HG02840 (cell line): ENCODE results near the gene GNAO1.

Experiments used
- ATAC-seq: cut with Tn5 transposase; IDR thresholded peaks from one replicate; pipeline ENCODE4 v1.9.1; 2021; ENCODE audit warnings: mild to moderate bottlenecking, moderate library complexity, moderate number of reproducible peaks; ENCODE audit not compliant: unreplicated experiment, low FRiP score

The GNAO1 gene

GRCh38 chr16:56355786-56356275 lies 164.5 kb downstream of the GNAO1 start:
- ATAC-seq = no peak

GRCh38 chr16:56356276-56357240 lies 165.3 kb downstream of the GNAO1 start:
- peak; percentile 69 for ATAC-seq

- ATAC-seq = no peak
Measured at GRCh38 chr16:56357241-56357764, 166.0 kb downstream of the GNAO1 start.

GRCh38 chr16:56357765-56358322 lies 166.6 kb downstream of the GNAO1 start:
- no peak for ATAC-seq

- no peak for ATAC-seq
Measured at GRCh38 chr16:56360117-56361008, 169.1 kb downstream of the GNAO1 start.

- ATAC-seq = no peak
Measured at GRCh38 chr16:56362057-56362655, 170.9 kb downstream of the GNAO1 start.

- ATAC-seq = no peak
Measured at GRCh38 chr16:56362706-56363105, 171.4 kb downstream of the GNAO1 start.

GRCh38 chr16:56363181-56363716 lies 172.0 kb downstream of the GNAO1 start:
- no peak for ATAC-seq

- no peak for ATAC-seq
Measured at GRCh38 chr16:56363781-56364565, 172.7 kb downstream of the GNAO1 start.

- no peak for ATAC-seq
Measured at GRCh38 chr16:56364865-56365264, 173.6 kb downstream of the GNAO1 start.

- ATAC-seq = no peak
Measured at GRCh38 chr16:56365552-56365951, 174.3 kb downstream of the GNAO1 start.

- ATAC-seq = no peak
Measured at GRCh38 chr16:56366945-56367344, 175.7 kb downstream of the GNAO1 start.

- no peak for ATAC-seq
Measured at GRCh38 chr16:56367764-56368163, 176.5 kb downstream of the GNAO1 start.

- ATAC-seq = no peak
Measured at GRCh38 chr16:56368545-56368944, 177.3 kb downstream of the GNAO1 start.

GRCh38 chr16:56369202-56369601 lies 177.9 kb downstream of the GNAO1 start:
- no peak for ATAC-seq

- no peak for ATAC-seq
Measured at GRCh38 chr16:56370185-56370874, 179.0 kb downstream of the GNAO1 start.

- no peak for ATAC-seq
Measured at GRCh38 chr16:56370875-56371659, 179.8 kb downstream of the GNAO1 start.

- no peak for ATAC-seq
Measured at GRCh38 chr16:56371660-56371937, 180.3 kb downstream of the GNAO1 start.
